Measurements from ENCODE around the gene MAGI2.

DNA sequence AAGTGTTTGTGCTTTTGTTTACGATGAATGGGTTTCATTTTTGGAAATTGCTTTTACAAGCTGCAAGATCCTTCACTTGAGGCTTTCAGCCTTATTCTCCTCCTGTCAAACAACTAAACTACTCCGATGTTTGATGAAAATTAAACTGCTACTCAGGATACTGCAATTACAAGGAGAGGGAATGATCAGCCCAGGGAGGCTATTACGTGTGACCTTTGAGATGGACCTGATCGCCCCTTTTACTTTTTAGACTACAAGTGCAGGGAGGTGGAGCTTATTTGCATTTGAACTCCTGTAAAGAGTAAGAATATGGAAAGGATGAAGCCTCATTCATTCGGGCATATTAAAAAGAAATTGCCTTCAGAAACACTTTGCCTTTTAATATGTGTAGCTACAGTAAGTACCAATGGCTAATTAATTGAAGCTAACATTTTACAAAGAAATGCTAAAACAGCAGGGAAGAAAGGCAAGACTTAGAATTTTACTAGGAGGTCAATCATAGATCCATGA is 1435.8 kb downstream of the MAGI2 start:
- TF ChIP-seq, protein P1, sequence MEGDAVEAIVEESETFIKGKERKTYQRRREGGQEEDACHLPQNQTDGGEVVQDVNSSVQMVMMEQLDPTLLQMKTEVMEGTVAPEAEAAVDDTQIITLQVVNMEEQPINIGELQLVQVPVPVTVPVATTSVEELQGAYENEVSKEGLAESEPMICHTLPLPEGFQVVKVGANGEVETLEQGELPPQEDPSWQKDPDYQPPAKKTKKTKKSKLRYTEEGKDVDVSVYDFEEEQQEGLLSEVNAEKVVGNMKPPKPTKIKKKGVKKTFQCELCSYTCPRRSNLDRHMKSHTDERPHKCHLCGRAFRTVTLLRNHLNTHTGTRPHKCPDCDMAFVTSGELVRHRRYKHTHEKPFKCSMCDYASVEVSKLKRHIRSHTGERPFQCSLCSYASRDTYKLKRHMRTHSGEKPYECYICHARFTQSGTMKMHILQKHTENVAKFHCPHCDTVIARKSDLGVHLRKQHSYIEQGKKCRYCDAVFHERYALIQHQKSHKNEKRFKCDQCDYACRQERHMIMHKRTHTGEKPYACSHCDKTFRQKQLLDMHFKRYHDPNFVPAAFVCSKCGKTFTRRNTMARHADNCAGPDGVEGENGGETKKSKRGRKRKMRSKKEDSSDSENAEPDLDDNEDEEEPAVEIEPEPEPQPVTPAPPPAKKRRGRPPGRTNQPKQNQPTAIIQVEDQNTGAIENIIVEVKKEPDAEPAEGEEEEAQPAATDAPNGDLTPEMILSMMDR (IDR thresholded peaks at IDR 0.05): no peak
- no peak for TF ChIP-seq POLR2A (IDR thresholded peaks at IDR 0.05)

All from breast epithelium (tissue), 3 donors.